GM12878 (cell line): Measurements from ENCODE around the gene NUDT1. TPM values are rescaled to one million over a fixed set of nuclear protein-coding genes. Genes with fewer than 3 reads are reported as not detected.

Source experiments
- CREM ChIP-seq: IDR thresholded peaks from 2 replicates; pipeline ENCODE4 v1.6.1; 2014; ENCODE audit warnings: antibody characterized with exemption, low read depth
- NBN ChIP-seq: fragments of 450-650 bp; IDR thresholded peaks from 2 replicates; pipeline ENCODE4 v1.6.1; 2016
- NFXL1 ChIP-seq: fragments of 450-650 bp; IDR thresholded peaks from 2 replicates; pipeline ENCODE4 v1.6.1; 2017; ENCODE audit warnings: antibody characterized with exemption, mild to moderate bottlenecking, borderline replicate concordance
- SIN3A ChIP-seq: IDR thresholded peaks from 2 replicates; pipeline ENCODE4 v1.6.1; 2012; ENCODE audit warnings: low read depth, low read length, improper control_type of control experiment
- SIX5 ChIP-seq: IDR thresholded peaks from 2 replicates; pipeline ENCODE4 v1.6.1; 2011; ENCODE audit warnings: mild to moderate bottlenecking, low read depth, low read length, moderate library complexity; ENCODE audit not compliant: severe bottlenecking
- SP1 ChIP-seq: IDR thresholded peaks from one replicate; pipeline ENCODE4 v1.6.1; 2011; ENCODE audit warnings: low read depth, low read length
- YBX1 ChIP-seq: fragments of 450-650 bp; IDR thresholded peaks from 2 replicates; pipeline ENCODE4 v1.6.1; 2016; ENCODE audit warnings: antibody characterized with exemption
- polyA plus RNA-seq, 11 experiments: library from polyadenylated mRNA; depleted of rRNA in 4 of 11; unstranded in 6 of 11; stranded (reverse) in 5 of 11; fragments of >200 nt; fragmentation: Nextera tagmentation in 4 of 11; fragmentation: Illumina TruSeq in 1 of 11; extraction: Ambion mirVana in 4 of 11; extraction: Trizol in 1 of 11; gene quantifications; 1 replicate in 1 of 11; 2 replicates in 10 of 11; pipeline versions ENCODE4 v1.2.1 to v1.2.3, GENCODE V29; 2011 to 2016; ENCODE audit warnings: inconsistent platforms in 2 of 11, missing spikeins in 2 of 11, low read depth in 1 of 11
- total RNA-seq, 4 experiments: library from RNA; depleted of rRNA in 3 of 4; stranded (reverse); fragments of >200 nt in 3 of 4; fragmentation: Illumina TruSeq in 1 of 4; extraction: Trizol in 1 of 4; gene quantifications; 2 replicates each; pipeline versions ENCODE4 v1.2.1 to v1.2.3, GENCODE V29; 2013 to 2021
- TF ChIP-seq, protein P1 (sequence below): fragments of 450-650 bp; IDR thresholded peaks from 2 replicates; pipeline ENCODE4 v1.6.1; 2018; ENCODE audit warnings: mild to moderate bottlenecking, low read depth, moderate library complexity; ENCODE audit not compliant: partially characterized antibody
- TF ChIP-seq, protein P2 (sequence below): fragments of 150-350 bp; IDR thresholded peaks from 2 replicates; pipeline ENCODE4 v1.6.1; 2016; ENCODE audit warnings: low read depth, low read length
- TF ChIP-seq, protein P3 (sequence below): IDR thresholded peaks from 2 replicates; pipeline ENCODE4 v1.6.1; 2012; ENCODE audit warnings: low read length, inconsistent platforms

Gene NUDT1
- total and polyA plus RNA-seq, 10 of the 15 experiments (the other 5 are each of a cell fraction or from before 2014, with no cell fraction given), result 7.7 to 122 (median 59.2) TPM

DNA sequence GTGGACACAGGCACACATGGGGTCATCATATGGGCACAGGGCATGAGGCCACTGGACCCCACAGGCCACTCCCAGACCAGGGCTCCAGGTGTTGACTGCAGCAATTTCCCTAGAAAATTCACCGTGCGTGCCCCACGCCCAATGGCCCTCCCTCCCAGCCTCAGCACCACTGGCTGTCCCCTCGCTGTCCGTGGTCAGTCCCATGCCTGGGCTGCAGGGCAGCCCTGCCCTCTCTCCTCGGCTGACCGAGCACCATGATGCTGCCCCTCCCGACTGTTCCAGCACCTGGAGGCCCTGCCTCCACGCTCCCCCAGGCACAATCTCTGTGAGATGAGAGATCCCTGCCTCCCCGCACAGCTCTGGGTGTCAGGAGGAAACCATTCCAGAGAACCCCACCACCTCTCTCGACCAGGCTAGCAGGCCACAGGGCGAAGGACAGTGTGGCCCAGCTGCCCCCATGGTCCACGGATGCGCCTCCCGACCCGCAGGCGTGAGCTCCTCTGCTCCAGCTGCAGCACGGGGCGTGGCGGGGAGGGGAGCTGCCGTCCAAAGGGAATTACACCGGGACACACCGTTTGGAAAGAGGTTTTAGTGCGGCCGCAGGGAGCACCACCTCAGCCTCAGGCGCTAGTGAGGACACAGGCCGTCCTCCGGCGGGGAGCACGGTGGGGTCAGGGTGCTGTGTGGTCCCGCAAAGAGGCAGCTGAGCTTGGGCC, 12.6 kb downstream of the NUDT1 start (continued):
- TF ChIP-seq, protein P1, sequence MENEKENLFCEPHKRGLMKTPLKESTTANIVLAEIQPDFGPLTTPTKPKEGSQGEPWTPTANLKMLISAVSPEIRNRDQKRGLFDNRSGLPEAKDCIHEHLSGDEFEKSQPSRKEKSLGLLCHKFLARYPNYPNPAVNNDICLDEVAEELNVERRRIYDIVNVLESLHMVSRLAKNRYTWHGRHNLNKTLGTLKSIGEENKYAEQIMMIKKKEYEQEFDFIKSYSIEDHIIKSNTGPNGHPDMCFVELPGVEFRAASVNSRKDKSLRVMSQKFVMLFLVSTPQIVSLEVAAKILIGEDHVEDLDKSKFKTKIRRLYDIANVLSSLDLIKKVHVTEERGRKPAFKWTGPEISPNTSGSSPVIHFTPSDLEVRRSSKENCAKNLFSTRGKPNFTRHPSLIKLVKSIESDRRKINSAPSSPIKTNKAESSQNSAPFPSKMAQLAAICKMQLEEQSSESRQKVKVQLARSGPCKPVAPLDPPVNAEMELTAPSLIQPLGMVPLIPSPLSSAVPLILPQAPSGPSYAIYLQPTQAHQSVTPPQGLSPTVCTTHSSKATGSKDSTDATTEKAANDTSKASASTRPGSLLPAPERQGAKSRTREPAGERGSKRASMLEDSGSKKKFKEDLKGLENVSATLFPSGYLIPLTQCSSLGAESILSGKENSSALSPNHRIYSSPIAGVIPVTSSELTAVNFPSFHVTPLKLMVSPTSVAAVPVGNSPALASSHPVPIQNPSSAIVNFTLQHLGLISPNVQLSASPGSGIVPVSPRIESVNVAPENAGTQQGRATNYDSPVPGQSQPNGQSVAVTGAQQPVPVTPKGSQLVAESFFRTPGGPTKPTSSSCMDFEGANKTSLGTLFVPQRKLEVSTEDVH, result no peak
- TF ChIP-seq, protein P2, sequence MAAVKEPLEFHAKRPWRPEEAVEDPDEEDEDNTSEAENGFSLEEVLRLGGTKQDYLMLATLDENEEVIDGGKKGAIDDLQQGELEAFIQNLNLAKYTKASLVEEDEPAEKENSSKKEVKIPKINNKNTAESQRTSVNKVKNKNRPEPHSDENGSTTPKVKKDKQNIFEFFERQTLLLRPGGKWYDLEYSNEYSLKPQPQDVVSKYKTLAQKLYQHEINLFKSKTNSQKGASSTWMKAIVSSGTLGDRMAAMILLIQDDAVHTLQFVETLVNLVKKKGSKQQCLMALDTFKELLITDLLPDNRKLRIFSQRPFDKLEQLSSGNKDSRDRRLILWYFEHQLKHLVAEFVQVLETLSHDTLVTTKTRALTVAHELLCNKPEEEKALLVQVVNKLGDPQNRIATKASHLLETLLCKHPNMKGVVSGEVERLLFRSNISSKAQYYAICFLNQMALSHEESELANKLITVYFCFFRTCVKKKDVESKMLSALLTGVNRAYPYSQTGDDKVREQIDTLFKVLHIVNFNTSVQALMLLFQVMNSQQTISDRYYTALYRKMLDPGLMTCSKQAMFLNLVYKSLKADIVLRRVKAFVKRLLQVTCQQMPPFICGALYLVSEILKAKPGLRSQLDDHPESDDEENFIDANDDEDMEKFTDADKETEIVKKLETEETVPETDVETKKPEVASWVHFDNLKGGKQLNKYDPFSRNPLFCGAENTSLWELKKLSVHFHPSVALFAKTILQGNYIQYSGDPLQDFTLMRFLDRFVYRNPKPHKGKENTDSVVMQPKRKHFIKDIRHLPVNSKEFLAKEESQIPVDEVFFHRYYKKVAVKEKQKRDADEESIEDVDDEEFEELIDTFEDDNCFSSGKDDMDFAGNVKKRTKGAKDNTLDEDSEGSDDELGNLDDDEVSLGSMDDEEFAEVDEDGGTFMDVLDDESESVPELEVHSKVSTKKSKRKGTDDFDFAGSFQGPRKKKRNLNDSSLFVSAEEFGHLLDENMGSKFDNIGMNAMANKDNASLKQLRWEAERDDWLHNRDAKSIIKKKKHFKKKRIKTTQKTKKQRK, result no peak
- TF ChIP-seq YBX1 (no peak), NFXL1 (no peak), NBN (no peak), CREM (no peak), SP1 (no peak), SIX5 (no peak), SIN3A (no peak)
- TF ChIP-seq, protein P3, sequence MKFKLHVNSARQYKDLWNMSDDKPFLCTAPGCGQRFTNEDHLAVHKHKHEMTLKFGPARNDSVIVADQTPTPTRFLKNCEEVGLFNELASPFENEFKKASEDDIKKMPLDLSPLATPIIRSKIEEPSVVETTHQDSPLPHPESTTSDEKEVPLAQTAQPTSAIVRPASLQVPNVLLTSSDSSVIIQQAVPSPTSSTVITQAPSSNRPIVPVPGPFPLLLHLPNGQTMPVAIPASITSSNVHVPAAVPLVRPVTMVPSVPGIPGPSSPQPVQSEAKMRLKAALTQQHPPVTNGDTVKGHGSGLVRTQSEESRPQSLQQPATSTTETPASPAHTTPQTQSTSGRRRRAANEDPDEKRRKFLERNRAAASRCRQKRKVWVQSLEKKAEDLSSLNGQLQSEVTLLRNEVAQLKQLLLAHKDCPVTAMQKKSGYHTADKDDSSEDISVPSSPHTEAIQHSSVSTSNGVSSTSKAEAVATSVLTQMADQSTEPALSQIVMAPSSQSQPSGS, result no peak
